Measurements from ENCODE around the gene MBNL1.

The MBNL1 gene

GRCh38 chr3:152470893-152471292 is 202.2 kb downstream of the MBNL1 start:
- no peaks in the 10 kb centered on the region for H3K27me3 ChIP-seq (ENCODE audit: control insufficient read depth in 3 of 3, insufficient read depth in 3 of 3, low read depth in 1 of 3, low read length in 3 of 3)
- H4K91ac ChIP-seq (ENCODE audit: low read depth, low read length, poor library complexity) = no peak overlapping the region
- H3K4me3 ChIP-seq (ENCODE audit: low read length in 2 of 2) = no peak overlapping the region
- H3K23ac ChIP-seq (ENCODE audit: low read depth, low read length, poor library complexity) = no peak overlapping the region
- H3K9me3 ChIP-seq (replicated peaks in 1 of 2; ENCODE audit: control insufficient read depth in 2 of 2, insufficient read depth in 1 of 2, low read depth in 1 of 2, low read length in 2 of 2) = peaks cover 2 to 4% of the 10 kb centered on the region in 2 donors
- H3K36me3 ChIP-seq (replicated peaks in 1 of 2; ENCODE audit: control insufficient read depth in 2 of 2, insufficient read depth in 2 of 2, low read length in 2 of 2) = peaks cover 0 to 11% of the 10 kb centered on the region in 2 donors
- no peak overlapping the region for H2BK12ac ChIP-seq (ENCODE audit: low read length)
- H2BK120ac ChIP-seq (ENCODE audit: low read depth, low read length) = no peak overlapping the region
- no peak overlapping the region for H2AFZ ChIP-seq (ENCODE audit: low read length)
- H3K14ac ChIP-seq (ENCODE audit: low read length) = no peak overlapping the region
- H4K8ac ChIP-seq (ENCODE audit: low read depth, low read length) = no peak overlapping the region
- H3K27ac ChIP-seq (replicated peaks; ENCODE audit: low read length) = no peak overlapping the region
- H2BK15ac ChIP-seq (ENCODE audit: low read length) = no peak overlapping the region
- H3K9ac ChIP-seq (ENCODE audit: low read depth, low read length, poor library complexity) = no peak overlapping the region
- H3K4ac ChIP-seq (ENCODE audit: low read length) = no peak overlapping the region
- no peak overlapping the region for H2AK5ac ChIP-seq (ENCODE audit: low read depth, low read length)
- no peak for DNase-seq (ENCODE audit: low spot score)
- no CpG with 5 or more reads among the region's 1 CpG for WGBS, 2 donors (ENCODE audit: extremely low coverage in 2 of 2, insufficient read length in 2 of 2, insufficient replicate concordance in 1 of 2)
- H2BK5ac ChIP-seq (ENCODE audit: low read length) = no peak overlapping the region
- H3K18ac ChIP-seq (ENCODE audit: low read length) = no peak overlapping the region
- H3K4me2 ChIP-seq (ENCODE audit: insufficient read depth, low read length, poor library complexity, severe bottlenecking) = no peak overlapping the region
- no peaks in the 10 kb centered on the region for H3K4me1 ChIP-seq (ENCODE audit: control insufficient read depth in 2 of 2, insufficient read depth in 1 of 2, low read depth in 1 of 2, low read length in 2 of 2)
- no peaks in the 10 kb centered on the region for H3K79me1 ChIP-seq (ENCODE audit: low read depth, low read length)

- no peak overlapping the region for H3K23ac ChIP-seq (ENCODE audit: low read depth, low read length, poor library complexity)
- no peak overlapping the region for H3K27ac ChIP-seq (replicated peaks; ENCODE audit: low read length)
- H3K14ac ChIP-seq (ENCODE audit: low read length) = no peak overlapping the region
- H2BK120ac ChIP-seq (ENCODE audit: low read depth, low read length) = no peak overlapping the region
- no peak overlapping the region for H2AFZ ChIP-seq (ENCODE audit: low read length)
- no peak overlapping the region for H2BK12ac ChIP-seq (ENCODE audit: low read length)
- H3K4me1 ChIP-seq (ENCODE audit: control insufficient read depth in 2 of 2, insufficient read depth in 1 of 2, low read depth in 1 of 2, low read length in 2 of 2) = no peaks in the 10 kb centered on the region
- H3K4ac ChIP-seq (ENCODE audit: low read length) = no peak overlapping the region
- H3K27me3 ChIP-seq (ENCODE audit: control insufficient read depth in 3 of 3, insufficient read depth in 3 of 3, low read depth in 1 of 3, low read length in 3 of 3) = no peaks in the 10 kb centered on the region
- no peak overlapping the region for H2AK5ac ChIP-seq (ENCODE audit: low read depth, low read length)
- no peak overlapping the region for H3K9ac ChIP-seq (ENCODE audit: low read depth, low read length, poor library complexity)
- H3K79me1 ChIP-seq (ENCODE audit: low read depth, low read length) = no peaks in the 10 kb centered on the region
- peak; percentile 41 for DNase-seq (ENCODE audit: low spot score)
- H2BK5ac ChIP-seq (ENCODE audit: low read length) = no peak overlapping the region
- H3K9me3 ChIP-seq (replicated peaks in 1 of 2; ENCODE audit: control insufficient read depth in 2 of 2, insufficient read depth in 1 of 2, low read depth in 1 of 2, low read length in 2 of 2) = peaks cover 2 to 4% of the 10 kb centered on the region in 2 donors
- H4K91ac ChIP-seq (ENCODE audit: low read depth, low read length, poor library complexity) = no peak overlapping the region
- no peak overlapping the region for H4K8ac ChIP-seq (ENCODE audit: low read depth, low read length)
- no peak overlapping the region for H3K18ac ChIP-seq (ENCODE audit: low read length)
- no peak overlapping the region for H2BK15ac ChIP-seq (ENCODE audit: low read length)
- no peak overlapping the region for H3K4me3 ChIP-seq (ENCODE audit: low read length in 2 of 2)
- H3K4me2 ChIP-seq (ENCODE audit: insufficient read depth, low read length, poor library complexity, severe bottlenecking) = no peak overlapping the region
- no peaks in the 10 kb centered on the region for H3K36me3 ChIP-seq (replicated peaks in 1 of 2; ENCODE audit: control insufficient read depth in 2 of 2, insufficient read depth in 2 of 2, low read length in 2 of 2)
- no CpG with 5 or more reads among the region's 15 CpGs for WGBS, 2 donors (ENCODE audit: extremely low coverage in 2 of 2, insufficient read length in 2 of 2, insufficient replicate concordance in 1 of 2)
Observed at GRCh38 chr3:152471814-152472671, 203.3 kb downstream of the MBNL1 start.

- WGBS, 2 donors (ENCODE audit: extremely low coverage in 2 of 2, insufficient read length in 2 of 2, insufficient replicate concordance in 1 of 2) = no CpG with 5 or more reads among the region's 3 CpGs
- H2BK15ac ChIP-seq (ENCODE audit: low read length) = no peak overlapping the region
Observed at GRCh38 chr3:152472672-152472954, 203.9 kb downstream of the MBNL1 start.

GRCh38 chr3:152474585-152474984 is 205.9 kb downstream of the MBNL1 start:
- no peak overlapping the region for H4K8ac ChIP-seq (ENCODE audit: low read depth, low read length)
- H2AFZ ChIP-seq (ENCODE audit: low read length) = no peak overlapping the region
- H4K91ac ChIP-seq (ENCODE audit: low read depth, low read length, poor library complexity) = no peak overlapping the region
- no peak overlapping the region for H3K4me3 ChIP-seq (ENCODE audit: low read length in 2 of 2)
- H3K79me1 ChIP-seq (ENCODE audit: low read depth, low read length) = no peaks in the 10 kb centered on the region
- WGBS, 2 donors (ENCODE audit: extremely low coverage in 2 of 2, insufficient read length in 2 of 2, insufficient replicate concordance in 1 of 2) = no CpG with 5 or more reads among the region's 2 CpGs
- H2BK5ac ChIP-seq (ENCODE audit: low read length) = no peak overlapping the region
- no peak overlapping the region for H2BK120ac ChIP-seq (ENCODE audit: low read depth, low read length)
- no peak overlapping the region for H2BK15ac ChIP-seq (ENCODE audit: low read length)
- no peaks in the 10 kb centered on the region for H3K4me1 ChIP-seq (ENCODE audit: control insufficient read depth in 2 of 2, insufficient read depth in 1 of 2, low read depth in 1 of 2, low read length in 2 of 2)
- no peak overlapping the region for H2BK12ac ChIP-seq (ENCODE audit: low read length)
- no peak overlapping the region for H3K14ac ChIP-seq (ENCODE audit: low read length)
- no peak overlapping the region for H3K9ac ChIP-seq (ENCODE audit: low read depth, low read length, poor library complexity)
- no peak overlapping the region for H3K23ac ChIP-seq (ENCODE audit: low read depth, low read length, poor library complexity)
- H3K36me3 ChIP-seq (replicated peaks in 1 of 2; ENCODE audit: control insufficient read depth in 2 of 2, insufficient read depth in 2 of 2, low read length in 2 of 2) = no peaks in the 10 kb centered on the region
- H3K27ac ChIP-seq (replicated peaks; ENCODE audit: low read length) = no peak overlapping the region
- H3K4me2 ChIP-seq (ENCODE audit: insufficient read depth, low read length, poor library complexity, severe bottlenecking) = no peak overlapping the region
- no peak overlapping the region for H3K18ac ChIP-seq (ENCODE audit: low read length)
- H2AK5ac ChIP-seq (ENCODE audit: low read depth, low read length) = no peak overlapping the region
- DNase-seq (ENCODE audit: low spot score) = no peak
- H3K4ac ChIP-seq (ENCODE audit: low read length) = no peak overlapping the region
- H3K9me3 ChIP-seq (replicated peaks in 1 of 2; ENCODE audit: control insufficient read depth in 2 of 2, insufficient read depth in 1 of 2, low read depth in 1 of 2, low read length in 2 of 2) = peaks cover 2 to 4% of the 10 kb centered on the region in 2 donors
- no peaks in the 10 kb centered on the region for H3K27me3 ChIP-seq (ENCODE audit: control insufficient read depth in 3 of 3, insufficient read depth in 3 of 3, low read depth in 1 of 3, low read length in 3 of 3)

More at GRCh38 chr3:152472672-152472954, 203.9 kb downstream of the MBNL1 start:
- H2AFZ ChIP-seq (ENCODE audit: low read length) = no peak overlapping the region
- H3K4me1 ChIP-seq (ENCODE audit: control insufficient read depth in 2 of 2, insufficient read depth in 1 of 2, low read depth in 1 of 2, low read length in 2 of 2) = no peaks in the 10 kb centered on the region
- H2BK120ac ChIP-seq (ENCODE audit: low read depth, low read length) = no peak overlapping the region
- H2BK12ac ChIP-seq (ENCODE audit: low read length) = no peak overlapping the region
- no peak overlapping the region for H3K27ac ChIP-seq (replicated peaks; ENCODE audit: low read length)
- no peaks in the 10 kb centered on the region for H3K36me3 ChIP-seq (replicated peaks in 1 of 2; ENCODE audit: control insufficient read depth in 2 of 2, insufficient read depth in 2 of 2, low read length in 2 of 2)
- no peaks in the 10 kb centered on the region for H3K27me3 ChIP-seq (ENCODE audit: control insufficient read depth in 3 of 3, insufficient read depth in 3 of 3, low read depth in 1 of 3, low read length in 3 of 3)
- no peak overlapping the region for H3K23ac ChIP-seq (ENCODE audit: low read depth, low read length, poor library complexity)
- H3K9ac ChIP-seq (ENCODE audit: low read depth, low read length, poor library complexity) = no peak overlapping the region
- no peak for DNase-seq (ENCODE audit: low spot score)
- no peak overlapping the region for H4K8ac ChIP-seq (ENCODE audit: low read depth, low read length)
- no peak overlapping the region for H3K4me3 ChIP-seq (ENCODE audit: low read length in 2 of 2)
- H2BK5ac ChIP-seq (ENCODE audit: low read length) = no peak overlapping the region
- peaks cover 2 to 4% of the 10 kb centered on the region in 2 donors for H3K9me3 ChIP-seq (replicated peaks in 1 of 2; ENCODE audit: control insufficient read depth in 2 of 2, insufficient read depth in 1 of 2, low read depth in 1 of 2, low read length in 2 of 2)
- no peak overlapping the region for H3K4ac ChIP-seq (ENCODE audit: low read length)
- H3K18ac ChIP-seq (ENCODE audit: low read length) = no peak overlapping the region
- no peak overlapping the region for H2AK5ac ChIP-seq (ENCODE audit: low read depth, low read length)
- H4K91ac ChIP-seq (ENCODE audit: low read depth, low read length, poor library complexity) = no peak overlapping the region
- H3K4me2 ChIP-seq (ENCODE audit: insufficient read depth, low read length, poor library complexity, severe bottlenecking) = no peak overlapping the region
- no peak overlapping the region for H3K14ac ChIP-seq (ENCODE audit: low read length)
- no peaks in the 10 kb centered on the region for H3K79me1 ChIP-seq (ENCODE audit: low read depth, low read length)

Data from neuronal stem cell (in vitro differentiated cells).